NK-92 (cell line): ENCODE results near the gene FEM1A.
"Not testable (repeated sequence)": the region's sequence is repeated elsewhere in the genome, so short reads cannot be mapped to it uniquely, and the experiment has no call there.

ENCODE experiments used
- DNase-seq: peaks from one replicate; lab custom pipeline; 2025; ENCODE audit not compliant: unreplicated experiment; lab: John Stamatoyannopoulos, UW

The FEM1A gene

DNA sequence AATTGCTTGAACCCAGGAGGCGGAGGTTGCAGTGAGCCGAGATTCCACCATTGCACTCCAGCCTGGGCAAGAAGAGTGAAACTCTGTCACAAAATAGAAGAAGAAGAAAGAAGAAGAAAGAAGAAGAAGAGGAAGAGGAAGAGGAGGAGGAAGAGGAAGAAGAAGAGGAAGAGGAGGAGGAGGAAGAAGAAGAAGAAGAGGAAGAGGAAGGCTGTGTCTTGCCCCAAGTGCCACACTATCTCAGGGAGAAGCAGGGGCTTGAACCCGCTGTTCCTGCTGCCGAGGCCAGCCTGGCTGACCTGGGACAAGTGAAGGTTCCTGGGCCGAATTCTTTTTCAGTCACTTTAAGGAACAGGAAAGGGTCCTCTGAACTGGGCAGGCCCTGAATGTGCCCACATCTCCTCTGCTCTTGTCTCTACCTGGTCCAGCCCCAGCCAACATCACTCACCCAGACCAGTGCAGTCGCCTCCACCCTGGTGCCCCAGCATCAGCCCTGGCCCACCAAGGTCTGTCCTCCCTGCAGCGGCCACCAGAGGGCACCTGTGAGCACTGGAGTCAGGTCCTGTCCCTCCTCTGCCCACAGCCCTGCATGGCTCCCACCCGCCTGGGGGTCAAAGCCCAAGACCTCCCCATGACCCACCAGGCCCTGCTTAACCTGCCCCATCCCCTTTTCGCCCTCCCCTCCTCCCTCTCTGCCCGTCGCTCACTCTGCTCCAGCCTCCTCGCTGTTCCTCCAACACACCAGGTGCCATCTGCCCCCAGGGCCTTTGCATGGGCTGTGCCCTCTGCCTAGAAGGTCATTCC lies 20.0 kb downstream of the FEM1A start:
- no peak for DNase-seq

GRCh38 chr19:4814625-4815425 lies 23.3 kb downstream of the FEM1A start:
- no peak for DNase-seq

DNA sequence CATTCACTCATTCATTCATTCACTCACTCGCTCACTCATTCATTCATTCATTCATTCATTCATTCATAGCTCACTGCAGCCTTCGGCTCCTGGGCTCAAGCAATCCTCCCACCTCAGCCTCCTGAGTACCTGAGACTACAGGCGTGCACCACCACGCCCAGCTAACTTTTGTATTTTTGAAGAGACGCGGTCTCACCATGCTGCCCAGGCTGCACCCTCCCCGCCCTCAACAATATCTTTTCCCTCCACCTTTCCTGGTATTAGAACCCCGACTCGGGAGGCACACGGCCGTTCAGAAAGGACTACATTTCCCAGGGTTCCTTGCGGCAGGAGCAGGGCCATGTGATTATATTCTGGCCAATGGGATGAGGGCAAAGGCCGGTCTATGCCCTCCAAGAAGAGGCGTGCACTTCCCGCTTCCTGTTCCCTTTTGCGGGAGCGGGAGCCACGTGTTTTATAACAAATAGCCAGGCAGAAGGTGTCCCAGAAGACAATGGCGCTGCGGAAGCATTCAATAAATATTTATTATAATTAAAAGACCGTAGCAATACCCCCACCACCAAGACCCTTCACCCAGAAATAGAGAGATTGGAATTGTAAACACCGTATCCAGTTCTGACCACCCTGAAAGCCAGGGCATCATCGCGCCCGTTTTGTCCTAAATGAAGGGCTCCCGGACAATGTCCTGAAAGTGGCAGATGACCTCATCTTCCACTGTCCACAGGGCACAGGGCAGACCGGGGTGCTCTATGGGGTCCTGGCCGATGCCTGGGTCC lies 24.1 kb downstream of the FEM1A start:
- no peak for DNase-seq

- no peak for DNase-seq
These were observed 24.8 kb downstream of the FEM1A start for GRCh38 chr19:4816202-4816949.

DNA sequence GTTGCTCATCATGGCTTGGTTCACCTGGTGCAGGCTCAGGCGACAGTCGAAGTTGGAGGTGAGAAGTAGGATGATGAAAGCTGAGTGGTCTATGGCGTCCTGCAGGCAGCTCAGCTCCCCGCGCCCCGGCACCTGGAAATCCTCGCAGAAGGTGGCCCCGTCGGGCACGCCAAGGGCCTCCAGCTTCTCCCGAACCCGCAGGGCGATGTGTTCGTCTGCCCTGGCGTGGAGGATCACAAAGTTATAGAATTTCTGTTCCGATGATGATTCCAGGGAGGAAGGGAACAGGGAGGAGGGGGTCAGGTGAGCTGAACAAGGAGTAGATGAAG lies 25.4 kb downstream of the FEM1A start:
- no peak for DNase-seq

- DNase-seq: no peak
These were observed 26.1 kb downstream of the FEM1A start for GRCh38 chr19:4817467-4818277.

- no peak for DNase-seq
These were observed 29.7 kb downstream of the FEM1A start for GRCh38 chr19:4821265-4821664.

DNA sequence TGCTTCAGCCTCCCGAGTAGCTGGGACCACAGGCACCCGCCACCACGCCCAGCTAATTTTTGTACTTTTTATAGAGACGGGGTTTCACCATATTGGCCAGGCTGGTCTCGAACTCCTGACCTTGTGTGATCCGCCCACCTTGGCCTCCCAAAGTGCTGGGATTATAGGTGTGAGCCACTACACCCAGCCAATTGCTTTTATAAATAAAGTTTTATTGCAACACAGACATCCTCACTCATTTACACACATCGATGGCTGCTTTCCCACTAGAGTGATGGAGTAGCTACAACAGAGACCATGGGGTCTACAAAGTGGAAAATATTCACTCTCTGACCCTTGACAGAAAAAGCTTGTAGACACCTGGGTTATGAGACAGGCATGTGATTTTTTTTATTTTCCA lies 30.8 kb downstream of the FEM1A start:
- not testable (repeated sequence) for DNase-seq

DNA sequence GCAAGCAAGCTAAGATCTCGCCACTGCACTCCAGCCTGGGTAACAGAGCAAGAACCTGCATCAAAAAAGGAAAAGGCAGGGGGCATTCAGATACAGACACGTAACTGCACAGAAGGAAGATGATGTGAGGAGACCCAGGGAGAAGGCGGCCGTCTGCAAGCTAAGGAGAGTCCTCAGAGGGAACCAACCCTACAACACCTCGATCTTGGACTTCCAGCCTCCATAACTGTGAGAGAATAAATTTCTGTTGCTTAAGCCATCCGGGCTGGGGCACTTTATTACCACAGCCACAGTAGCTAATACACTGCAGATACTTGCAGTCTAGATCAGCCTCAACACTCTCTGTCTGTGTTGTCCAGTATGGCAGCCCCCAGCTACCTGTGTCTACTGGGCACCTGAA lies 32.0 kb downstream of the FEM1A start:
- no peak for DNase-seq

GRCh38 chr19:4829001-4829712 lies 37.6 kb downstream of the FEM1A start:
- no peak for DNase-seq

DNA sequence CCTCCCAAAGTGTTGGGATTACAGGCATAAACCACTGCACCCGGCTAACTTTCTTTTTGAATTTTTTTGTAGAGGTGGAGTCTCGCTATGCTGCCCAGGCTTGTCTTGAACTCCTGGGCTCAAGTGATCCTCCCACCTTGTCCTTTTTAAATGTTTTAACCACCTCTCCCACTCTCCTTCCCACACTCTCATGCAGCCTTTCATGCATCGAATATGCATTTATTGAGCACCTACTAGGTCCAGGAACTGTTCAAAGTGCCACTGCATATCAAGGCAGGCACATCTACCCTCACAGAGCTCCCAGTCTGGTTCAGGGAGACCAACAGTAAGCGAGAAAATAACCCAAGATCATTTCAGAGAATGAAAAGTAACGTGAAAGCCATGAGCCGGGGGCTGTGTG lies 38.8 kb downstream of the FEM1A start:
- DNase-seq: no peak

- DNase-seq: no peak
These were observed 39.3 kb downstream of the FEM1A start for GRCh38 chr19:4830768-4831265.

DNA sequence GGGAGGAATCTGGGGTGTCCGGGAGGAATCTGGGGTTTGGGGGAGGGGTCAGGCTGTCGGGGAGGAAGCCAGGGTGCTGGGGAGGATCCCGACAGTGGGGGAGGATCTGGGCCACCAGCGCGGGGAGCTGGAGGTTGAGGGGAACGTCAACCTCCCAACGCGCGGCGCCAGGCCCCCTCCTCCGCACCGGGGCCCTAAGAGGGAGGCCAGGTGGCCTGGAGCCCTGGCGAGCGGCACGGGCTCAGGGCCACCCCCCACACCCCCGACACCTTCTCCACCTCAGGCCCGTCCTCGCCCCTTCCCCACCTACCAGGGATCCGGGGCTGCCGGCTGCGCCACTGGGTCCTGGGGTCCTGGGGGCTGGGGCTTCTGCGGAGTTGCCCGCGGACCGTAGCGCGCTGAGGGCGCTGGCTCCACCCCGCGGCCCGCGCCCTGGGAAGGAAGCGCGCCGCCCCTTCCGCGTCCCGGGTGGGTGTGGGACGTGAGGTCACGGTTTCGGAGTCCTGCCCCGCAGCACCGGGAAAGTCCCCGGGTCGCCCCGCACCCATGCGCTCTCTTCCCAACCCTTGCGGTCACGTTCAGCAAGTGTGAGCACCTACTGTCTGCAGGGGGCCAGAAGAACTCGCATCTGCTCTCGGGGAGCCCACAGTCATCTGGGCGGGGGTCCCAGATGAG lies 39.9 kb downstream of the FEM1A start, which contains the start of gene TICAM1:
TSS of gene TICAM1 (minus strand) at position 409 of the 675 bp plus-strand sequence. CDS start 13,335 bp downstream, outside the sequence.
- DNase-seq: no peak

DNA sequence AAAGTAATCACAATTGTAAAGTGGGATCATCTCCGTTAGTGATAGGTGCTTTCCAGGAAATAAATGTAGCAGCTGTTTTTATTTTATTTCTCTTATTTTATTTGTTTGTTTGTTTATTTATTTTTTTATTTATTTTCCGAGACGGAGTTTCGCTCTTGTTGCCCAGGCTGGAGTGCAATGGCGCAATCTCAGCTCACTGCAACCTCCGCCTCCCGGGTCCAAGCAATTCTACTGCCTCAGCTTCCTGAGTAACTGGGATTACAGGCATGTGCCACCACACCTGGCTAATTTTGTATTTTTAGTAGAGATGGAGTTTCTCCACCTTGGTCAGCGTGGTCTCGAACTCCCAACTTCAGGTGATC lies 40.4 kb downstream of the FEM1A start:
- DNase-seq: not testable (repeated sequence)

DNA sequence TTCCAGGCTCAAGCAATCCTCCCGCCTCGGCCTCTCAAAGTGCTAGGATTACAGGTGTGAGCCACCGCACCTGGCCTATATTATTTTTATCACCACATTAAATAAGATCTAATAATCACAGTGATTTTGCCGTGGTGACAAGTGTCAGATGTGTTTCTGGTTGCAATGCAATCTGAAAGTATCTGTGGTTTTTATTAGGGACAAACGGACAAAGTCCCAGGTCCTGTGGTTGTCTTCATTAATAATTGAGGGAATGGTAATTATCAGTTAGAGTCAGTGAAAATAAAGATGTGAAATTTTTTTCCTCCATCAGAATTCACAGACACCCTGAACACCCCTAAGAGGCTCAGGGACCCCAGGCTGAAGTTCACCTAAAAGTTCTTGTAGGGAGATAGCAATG lies 41.2 kb downstream of the FEM1A start:
- no peak for DNase-seq

DNA sequence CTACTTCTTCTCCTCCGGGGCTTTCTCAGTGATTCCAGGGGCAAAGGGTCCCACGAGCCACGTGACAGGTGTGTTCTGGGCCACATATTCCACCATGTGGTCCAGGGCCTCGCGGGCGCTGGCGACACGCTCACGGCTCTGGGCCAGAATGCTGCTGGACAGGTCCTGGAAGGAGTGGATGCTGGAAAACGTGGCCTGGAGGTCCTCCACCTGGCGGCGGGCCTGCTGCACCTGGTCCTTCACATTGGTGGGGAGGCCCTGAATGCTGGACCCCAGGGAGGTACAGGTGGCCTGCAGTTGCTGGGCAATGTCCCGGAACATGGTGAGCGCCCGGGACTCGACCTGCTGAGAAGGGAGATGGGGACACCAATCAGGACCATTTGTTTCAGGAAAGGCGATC lies 47.7 kb downstream of the FEM1A start:
- no peak for DNase-seq

DNA sequence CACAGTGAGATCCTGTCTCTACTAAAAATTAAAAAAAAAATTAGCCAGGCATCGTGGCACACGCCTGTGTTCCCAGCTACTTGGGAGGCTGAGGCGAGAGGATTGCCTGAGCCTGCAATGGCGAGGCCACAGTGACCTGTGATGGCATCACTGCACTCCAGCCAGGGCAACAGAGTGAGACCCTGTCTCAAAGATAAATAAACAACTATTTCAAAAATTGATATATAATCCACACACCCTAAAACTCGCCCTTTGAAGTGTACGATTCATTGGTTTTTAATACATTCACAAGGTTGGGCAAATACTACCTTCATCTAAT lies 52.1 kb downstream of the FEM1A start:
- DNase-seq: no peak

- no peak for DNase-seq
These were observed 53.0 kb downstream of the FEM1A start for GRCh38 chr19:4844348-4845179.
